Loucy (cell line): ENCODE data around the gene CETN1.

Experiments
- H2AFZ ChIP-seq: fragments of 200-600 bp; sonication (generic); 2 replicates; pipeline ENCODE4 v1.6.0; 2016; ENCODE audit warnings: antibody characterized with exemption, mild to moderate bottlenecking, low read length, moderate library complexity
- H3F3A ChIP-seq: fragments of 200-600 bp; 2 replicates; pipeline ENCODE4 v1.6.0; 2016; ENCODE audit warnings: antibody characterized with exemption, low read depth, mild to moderate bottlenecking
- H3K27me3 ChIP-seq: fragments of 200-600 bp; sonication (generic); 2 replicates; pipeline ENCODE4 v1.6.1; 2014; ENCODE audit warnings: low read length, mild to moderate bottlenecking; ENCODE audit not compliant: insufficient read depth, poor library complexity, severe bottlenecking
- H3K36me3 ChIP-seq: fragments of 200-600 bp; sonication (generic); 2 replicates; pipeline ENCODE4 v1.6.1; 2016; ENCODE audit warnings: low read length; ENCODE audit not compliant: insufficient read depth
- H3K4me1 ChIP-seq: fragments of 200-600 bp; sonication (generic); 2 replicates; pipeline ENCODE4 v1.5.1; 2014; ENCODE audit warnings: low read length, mild to moderate bottlenecking; ENCODE audit not compliant: insufficient read depth, poor library complexity, severe bottlenecking
- H3K4me2 ChIP-seq: fragments of 200-600 bp; sonication (generic); 2 replicates; pipeline ENCODE4 v1.6.0; 2014; ENCODE audit warnings: antibody characterized with exemption, low read length, low read depth, mild to moderate bottlenecking; ENCODE audit not compliant: poor library complexity, severe bottlenecking
- H3K4me3 ChIP-seq: fragments of 200-600 bp; sonication (generic); 2 replicates; pipeline ENCODE4 v1.5.1; 2014; ENCODE audit warnings: low read length, mild to moderate bottlenecking, mixed read lengths; ENCODE audit not compliant: poor library complexity, severe bottlenecking
- H3K79me2 ChIP-seq: fragments of 200-600 bp; sonication (generic); 2 replicates; pipeline ENCODE4 v1.6.1; 2014; ENCODE audit warnings: low read length; ENCODE audit not compliant: insufficient read depth
- H3K9ac ChIP-seq: fragments of 200-600 bp; sonication (generic); 2 replicates; pipeline ENCODE4 v1.6.0; 2014; ENCODE audit warnings: mild to moderate bottlenecking, low read depth, low read length, moderate library complexity; ENCODE audit not compliant: poor library complexity, severe bottlenecking
- H3K9me2 ChIP-seq: fragments of 200-600 bp; sonication (generic); replicated peaks from 2 replicates; pipeline ENCODE4 v1.6.1; 2016; ENCODE audit warnings: low read depth, low read length, mixed read lengths
- H3K9me3 ChIP-seq: fragments of 200-600 bp; sonication (generic); 2 replicates; pipeline ENCODE4 v1.6.1; 2014; ENCODE audit warnings: mild to moderate bottlenecking, antibody characterized with exemption, low read length, low read depth; ENCODE audit not compliant: insufficient read depth
- H4K20me1 ChIP-seq: fragments of 200-600 bp; sonication (generic); 2 replicates; pipeline ENCODE4 v1.6.0; 2014; ENCODE audit warnings: antibody characterized with exemption, low read length, mild to moderate bottlenecking; ENCODE audit not compliant: insufficient read depth, poor library complexity, severe bottlenecking
- EZH2phosphoT487 ChIP-seq: fragments of 200-600 bp; IDR thresholded peaks from 2 replicates; pipeline ENCODE4 v1.6.1; 2018; ENCODE audit warnings: antibody characterized with exemption, mild to moderate bottlenecking, moderate library complexity, borderline replicate concordance
- TF ChIP-seq, protein P1 (sequence below): fragments of 200-600 bp; sonication (generic); conservative IDR thresholded peaks from 2 replicates; pipeline ENCODE4 v1.5.1; 2014; ENCODE audit warnings: mild to moderate bottlenecking, antibody characterized with exemption, low read length

CETN1 gene

DNA sequence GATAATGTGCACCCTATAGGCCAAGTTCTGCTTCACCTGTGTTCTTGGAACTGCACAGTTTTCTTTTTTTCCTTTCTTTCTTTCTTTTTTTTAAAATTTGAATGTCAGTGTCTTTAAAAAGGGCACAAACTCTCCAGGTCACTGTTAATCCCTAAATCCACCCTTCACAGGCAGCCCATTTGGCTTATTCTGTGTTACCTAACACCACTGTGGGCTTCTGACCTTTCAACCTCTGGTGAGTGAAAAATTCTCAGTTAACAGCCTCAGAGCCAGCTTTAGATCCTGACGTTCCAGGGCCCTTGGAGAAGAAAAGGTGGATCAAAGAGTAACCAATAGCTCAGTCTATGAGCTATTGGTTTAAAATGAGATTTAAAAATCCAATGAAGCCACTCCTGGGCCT, 6.8 kb upstream of the CETN1 start:
- H3K4me3 ChIP-seq: no peak overlapping the region
- H3K9ac ChIP-seq: no peak overlapping the region
- H3K4me1 ChIP-seq: no peaks in the 10 kb centered on the region
- no peak overlapping the region for H3K4me2 ChIP-seq
- no peaks in the 10 kb centered on the region for H3K36me3 ChIP-seq
- H4K20me1 ChIP-seq: no peaks in the 10 kb centered on the region
- H3K79me2 ChIP-seq: no peaks in the 10 kb centered on the region
- no peaks in the 10 kb centered on the region for H3K9me2 ChIP-seq
- H3K27me3 ChIP-seq: no peaks in the 10 kb centered on the region
- TF ChIP-seq, protein P1, sequence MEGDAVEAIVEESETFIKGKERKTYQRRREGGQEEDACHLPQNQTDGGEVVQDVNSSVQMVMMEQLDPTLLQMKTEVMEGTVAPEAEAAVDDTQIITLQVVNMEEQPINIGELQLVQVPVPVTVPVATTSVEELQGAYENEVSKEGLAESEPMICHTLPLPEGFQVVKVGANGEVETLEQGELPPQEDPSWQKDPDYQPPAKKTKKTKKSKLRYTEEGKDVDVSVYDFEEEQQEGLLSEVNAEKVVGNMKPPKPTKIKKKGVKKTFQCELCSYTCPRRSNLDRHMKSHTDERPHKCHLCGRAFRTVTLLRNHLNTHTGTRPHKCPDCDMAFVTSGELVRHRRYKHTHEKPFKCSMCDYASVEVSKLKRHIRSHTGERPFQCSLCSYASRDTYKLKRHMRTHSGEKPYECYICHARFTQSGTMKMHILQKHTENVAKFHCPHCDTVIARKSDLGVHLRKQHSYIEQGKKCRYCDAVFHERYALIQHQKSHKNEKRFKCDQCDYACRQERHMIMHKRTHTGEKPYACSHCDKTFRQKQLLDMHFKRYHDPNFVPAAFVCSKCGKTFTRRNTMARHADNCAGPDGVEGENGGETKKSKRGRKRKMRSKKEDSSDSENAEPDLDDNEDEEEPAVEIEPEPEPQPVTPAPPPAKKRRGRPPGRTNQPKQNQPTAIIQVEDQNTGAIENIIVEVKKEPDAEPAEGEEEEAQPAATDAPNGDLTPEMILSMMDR: no peak
- no peak for TF ChIP-seq EZH2phosphoT487
- no peaks in the 10 kb centered on the region for H3F3A ChIP-seq
- H2AFZ ChIP-seq: no peak overlapping the region
- H3K9me3 ChIP-seq: no peaks in the 10 kb centered on the region; the same call in 1 of the 2 replicates

DNA sequence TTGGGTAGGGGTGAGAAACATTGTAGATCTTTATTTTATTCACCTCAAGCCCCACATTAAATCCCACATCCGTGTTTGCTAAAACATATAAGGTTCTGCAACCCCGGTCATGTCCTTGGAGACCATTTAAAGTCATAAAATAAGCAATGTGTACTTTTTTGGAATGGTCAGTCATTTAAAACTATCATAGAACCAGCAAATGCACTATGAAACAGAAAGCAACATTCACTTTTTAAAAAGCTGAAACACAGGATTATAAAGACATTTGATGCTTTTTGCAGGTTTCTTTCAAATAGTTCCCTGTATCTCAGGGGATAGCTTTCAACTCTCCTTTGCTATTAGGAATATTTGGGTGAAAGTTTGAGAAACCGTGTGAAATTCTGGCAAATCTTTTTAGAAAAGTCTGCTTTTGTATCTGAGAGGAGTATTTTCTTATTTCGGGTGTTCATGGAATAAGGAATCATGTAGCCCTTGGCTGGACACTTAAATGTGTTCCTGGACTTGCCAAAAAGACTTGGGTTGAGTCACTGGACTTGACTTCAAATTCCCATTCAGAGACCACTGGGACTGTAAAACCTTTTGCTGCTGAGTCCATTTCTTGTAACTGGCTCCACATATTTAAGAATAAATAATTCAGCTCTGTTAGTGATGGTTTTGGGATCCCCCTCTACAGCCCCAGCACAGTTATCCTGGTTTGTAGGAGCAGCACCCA, 5.9 kb upstream of the CETN1 start:
- Histone ChIP-seq H3K4me1 (no peaks in the 10 kb centered on the region), H3K4me3 (no peak overlapping the region), H3K9me2 (no peaks in the 10 kb centered on the region), H2AFZ (no peak overlapping the region), H3K4me2 (no peak overlapping the region), H3K9me3 (no peaks in the 10 kb centered on the region; the same call in 1 of the 2 replicates), H3K79me2 (no peaks in the 10 kb centered on the region), H3K36me3 (no peaks in the 10 kb centered on the region), H3K27me3 (no peaks in the 10 kb centered on the region), H3F3A (no peaks in the 10 kb centered on the region), H3K9ac (no peak overlapping the region), H4K20me1 (no peaks in the 10 kb centered on the region)
- TF ChIP-seq, protein P1: no peak
- TF ChIP-seq EZH2phosphoT487: no peak

DNA sequence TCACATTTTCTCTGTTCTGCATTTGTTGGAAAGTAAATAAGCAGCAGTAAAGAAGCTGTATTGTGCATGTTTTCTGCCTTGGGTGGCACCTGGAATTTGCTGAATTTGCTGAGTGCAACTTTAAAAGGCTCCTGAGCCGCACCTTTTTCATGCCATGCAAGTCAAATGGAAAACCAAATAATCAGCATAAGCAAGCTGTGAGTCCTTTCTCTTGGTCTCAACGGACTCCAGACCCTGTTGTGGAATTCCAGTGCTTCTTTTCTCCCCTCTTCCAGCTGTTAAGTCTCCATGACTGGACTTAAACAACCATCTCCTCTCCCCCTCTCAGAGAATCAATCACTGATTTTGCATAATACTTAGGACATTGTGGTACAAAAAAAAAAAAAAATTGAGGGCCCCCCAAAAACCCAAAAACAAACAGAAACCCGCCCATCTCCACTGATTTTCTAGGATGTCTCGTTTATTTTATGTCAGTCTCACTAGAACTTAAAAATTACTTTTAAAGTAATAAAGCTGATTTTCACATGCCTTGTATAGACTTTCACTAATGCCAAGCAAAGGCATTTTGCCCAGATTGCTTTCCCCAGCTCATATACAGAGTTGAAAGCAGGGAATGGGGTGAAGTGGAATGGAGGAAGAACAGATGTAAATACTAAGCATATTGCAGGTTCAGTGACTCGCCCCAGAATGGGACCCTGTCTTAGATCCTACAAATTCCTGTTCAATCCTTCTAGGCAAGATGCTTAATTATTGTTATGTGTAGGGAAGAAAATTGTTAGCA, 5.1 kb upstream of the CETN1 start:
- H3K4me3 ChIP-seq: no peak overlapping the region
- no peaks in the 10 kb centered on the region for H4K20me1 ChIP-seq
- H3K9me2 ChIP-seq: no peaks in the 10 kb centered on the region
- H3K36me3 ChIP-seq: no peaks in the 10 kb centered on the region
- H3K27me3 ChIP-seq: no peaks in the 10 kb centered on the region
- no peaks in the 10 kb centered on the region for H3K79me2 ChIP-seq
- H3F3A ChIP-seq: no peaks in the 10 kb centered on the region
- H3K4me1 ChIP-seq: no peaks in the 10 kb centered on the region
- H3K9ac ChIP-seq: no peak overlapping the region
- no peak overlapping the region for H3K4me2 ChIP-seq
- peaks cover 2% of the 10 kb centered on the region; the same call in 1 of the 2 replicates for H3K9me3 ChIP-seq
- TF ChIP-seq EZH2phosphoT487: no peak
- TF ChIP-seq, protein P1: no peak
- no peak overlapping the region for H2AFZ ChIP-seq
